ENCODE data around the gene CFAP20DC. TPM values are rescaled to one million over a fixed set of nuclear protein-coding genes. Genes with fewer than 3 reads are reported as not detected.
"Not testable (repeated sequence)": the region's sequence is repeated elsewhere in the genome, so short reads cannot be mapped to it uniquely, and the experiment has no call there.

The CFAP20DC gene
- total RNA-seq, 1 experiment from 2014 or later, result 6.1 TPM

- H3K27ac ChIP-seq; H3K4me1 ChIP-seq (replicated peaks); H3K27me3 ChIP-seq (replicated peaks); H3K4me3 ChIP-seq; H3K36me3 ChIP-seq; H3K9me3 ChIP-seq (replicated peaks); DNase-seq (ENCODE audit: low read depth in 1 of 2, low spot score in 2 of 2): not testable (repeated sequence)
Measured at GRCh38 chr3:58967866-58968265, 82.0 kb downstream of the CFAP20DC start.

- H3K9me3 ChIP-seq (replicated peaks), result no peaks in the 10 kb centered on the region
- no peaks in the 10 kb centered on the region for H3K36me3 ChIP-seq
- H3K27ac ChIP-seq, result no peak overlapping the region
- no peaks in the 10 kb centered on the region for H3K27me3 ChIP-seq (replicated peaks)
- no peaks in the 10 kb centered on the region for H3K4me1 ChIP-seq (replicated peaks)
- no peak overlapping the region for H3K4me3 ChIP-seq
- DNase-seq (ENCODE audit: low read depth in 1 of 2, low spot score in 2 of 2), result no peak
Measured at GRCh38 chr3:58965865-58966264, 84.0 kb downstream of the CFAP20DC start.

GRCh38 chr3:58963928-58964503, 85.8 kb downstream of the CFAP20DC start:
- no peaks in the 10 kb centered on the region for H3K36me3 ChIP-seq
- no peak overlapping the region for H3K4me3 ChIP-seq
- no peak for DNase-seq (ENCODE audit: low read depth in 1 of 2, low spot score in 2 of 2)
- no peaks in the 10 kb centered on the region for H3K27me3 ChIP-seq (replicated peaks)
- H3K9me3 ChIP-seq (replicated peaks), result no peaks in the 10 kb centered on the region
- H3K4me1 ChIP-seq (replicated peaks), result no peaks in the 10 kb centered on the region
- no peak overlapping the region for H3K27ac ChIP-seq

GRCh38 chr3:58962816-58963215, 87.0 kb downstream of the CFAP20DC start:
- H3K27ac ChIP-seq, result no peak overlapping the region
- H3K27me3 ChIP-seq (replicated peaks), result no peaks in the 10 kb centered on the region
- no peaks in the 10 kb centered on the region for H3K4me1 ChIP-seq (replicated peaks)
- DNase-seq (ENCODE audit: low read depth in 1 of 2, low spot score in 2 of 2), result no peak
- no peaks in the 10 kb centered on the region for H3K36me3 ChIP-seq
- no peaks in the 10 kb centered on the region for H3K9me3 ChIP-seq (replicated peaks)
- H3K4me3 ChIP-seq, result no peak overlapping the region

GRCh38 chr3:58962040-58962651, 87.7 kb downstream of the CFAP20DC start:
- no peak overlapping the region for H3K4me3 ChIP-seq
- H3K9me3 ChIP-seq (replicated peaks), result no peaks in the 10 kb centered on the region
- H3K4me1 ChIP-seq (replicated peaks), result no peaks in the 10 kb centered on the region
- H3K27ac ChIP-seq, result no peak overlapping the region
- H3K36me3 ChIP-seq, result no peaks in the 10 kb centered on the region
- DNase-seq (ENCODE audit: low read depth in 1 of 2, low spot score in 2 of 2), result no peak
- no peaks in the 10 kb centered on the region for H3K27me3 ChIP-seq (replicated peaks)

GRCh38 chr3:58955308-58955707, 94.5 kb downstream of the CFAP20DC start:
- Histone ChIP-seq H3K27ac (no peak overlapping the region), H3K9me3 (replicated peaks) (no peaks in the 10 kb centered on the region)

GRCh38 chr3:58953288-58953687, 96.5 kb downstream of the CFAP20DC start:
- no peak for DNase-seq (ENCODE audit: low read depth in 1 of 2, low spot score in 2 of 2)
- no peaks in the 10 kb centered on the region for H3K36me3 ChIP-seq
- no peaks in the 10 kb centered on the region for H3K27me3 ChIP-seq (replicated peaks)
- no peaks in the 10 kb centered on the region for H3K4me1 ChIP-seq (replicated peaks)
- H3K27ac ChIP-seq, result no peak overlapping the region
- H3K9me3 ChIP-seq (replicated peaks), result no peaks in the 10 kb centered on the region
- no peak overlapping the region for H3K4me3 ChIP-seq

More at GRCh38 chr3:58955308-58955707, 94.5 kb downstream of the CFAP20DC start:
- Histone ChIP-seq H3K36me3 (no peaks in the 10 kb centered on the region), H3K27me3 (replicated peaks) (no peaks in the 10 kb centered on the region), H3K4me3 (no peak overlapping the region), H3K4me1 (replicated peaks) (no peaks in the 10 kb centered on the region)
- DNase-seq (ENCODE audit: low read depth in 1 of 2, low spot score in 2 of 2), result no peak

GRCh38 chr3:58952128-58952917, 97.5 kb downstream of the CFAP20DC start:
- Histone ChIP-seq H3K27ac (no peak overlapping the region), H3K4me3 (no peak overlapping the region), H3K27me3 (replicated peaks) (no peaks in the 10 kb centered on the region), H3K36me3 (no peaks in the 10 kb centered on the region), H3K4me1 (replicated peaks) (no peaks in the 10 kb centered on the region), H3K9me3 (replicated peaks) (no peaks in the 10 kb centered on the region)
- DNase-seq (ENCODE audit: low read depth in 1 of 2, low spot score in 2 of 2), result no peak

- no peak overlapping the region for H3K4me3 ChIP-seq
- H3K36me3 ChIP-seq, result no peaks in the 10 kb centered on the region
- H3K27ac ChIP-seq, result no peak overlapping the region
- no peaks in the 10 kb centered on the region for H3K27me3 ChIP-seq (replicated peaks)
- no peak for DNase-seq (ENCODE audit: low read depth in 1 of 2, low spot score in 2 of 2)
- no peaks in the 10 kb centered on the region for H3K9me3 ChIP-seq (replicated peaks)
- H3K4me1 ChIP-seq (replicated peaks), result no peaks in the 10 kb centered on the region
Measured at GRCh38 chr3:58948018-58948417, 101.8 kb downstream of the CFAP20DC start.

- H3K9me3 ChIP-seq (replicated peaks), result no peaks in the 10 kb centered on the region
- no peaks in the 10 kb centered on the region for H3K27me3 ChIP-seq (replicated peaks)
- no peaks in the 10 kb centered on the region for H3K36me3 ChIP-seq
- no peak for DNase-seq (ENCODE audit: low read depth in 1 of 2, low spot score in 2 of 2)
- H3K4me3 ChIP-seq, result no peak overlapping the region
- no peaks in the 10 kb centered on the region for H3K4me1 ChIP-seq (replicated peaks)
- H3K27ac ChIP-seq, result no peak overlapping the region
Measured at GRCh38 chr3:58946875-58947274, 103.0 kb downstream of the CFAP20DC start.

- DNase-seq (ENCODE audit: low read depth in 1 of 2, low spot score in 2 of 2), result no peak
- H3K4me3 ChIP-seq, result no peak overlapping the region
- H3K4me1 ChIP-seq (replicated peaks), result no peaks in the 10 kb centered on the region
- H3K27ac ChIP-seq, result no peak overlapping the region
- no peaks in the 10 kb centered on the region for H3K27me3 ChIP-seq (replicated peaks)
- H3K36me3 ChIP-seq, result no peaks in the 10 kb centered on the region
- no peaks in the 10 kb centered on the region for H3K9me3 ChIP-seq (replicated peaks)
Measured at GRCh38 chr3:58938057-58938456, 111.8 kb downstream of the CFAP20DC start.

GRCh38 chr3:58924578-58924977, 125.2 kb downstream of the CFAP20DC start:
- H3K9me3 ChIP-seq (replicated peaks), result no peaks in the 10 kb centered on the region; the same call in 1 of the 2 replicates
- no peak overlapping the region for H3K27ac ChIP-seq
- H3K4me1 ChIP-seq (replicated peaks), result no peaks in the 10 kb centered on the region
- H3K27me3 ChIP-seq (replicated peaks), result no peaks in the 10 kb centered on the region
- no peak overlapping the region for H3K4me3 ChIP-seq
- H3K36me3 ChIP-seq, result no peaks in the 10 kb centered on the region
- DNase-seq (ENCODE audit: low read depth in 1 of 2, low spot score in 2 of 2), result no peak

GRCh38 chr3:58900386-58900785, 149.4 kb downstream of the CFAP20DC start:
- H3K27me3 ChIP-seq (replicated peaks), result no peaks in the 10 kb centered on the region
- H3K27ac ChIP-seq, result no peak overlapping the region
- no peaks in the 10 kb centered on the region for H3K9me3 ChIP-seq (replicated peaks)
- no peak overlapping the region for H3K4me3 ChIP-seq
- H3K36me3 ChIP-seq, result no peaks in the 10 kb centered on the region
- DNase-seq (ENCODE audit: low read depth in 1 of 2, low spot score in 2 of 2), result no peak
- no peaks in the 10 kb centered on the region for H3K4me1 ChIP-seq (replicated peaks)

GRCh38 chr3:58899953-58900298, 149.9 kb downstream of the CFAP20DC start:
- no peak for DNase-seq (ENCODE audit: low read depth in 1 of 2, low spot score in 2 of 2)
- no peaks in the 10 kb centered on the region for H3K9me3 ChIP-seq (replicated peaks)
- H3K27me3 ChIP-seq (replicated peaks), result no peaks in the 10 kb centered on the region
- no peak overlapping the region for H3K27ac ChIP-seq
- no peak overlapping the region for H3K4me3 ChIP-seq
- H3K4me1 ChIP-seq (replicated peaks), result no peaks in the 10 kb centered on the region
- H3K36me3 ChIP-seq, result no peaks in the 10 kb centered on the region
